Measurements from ENCODE around the gene KCND3.

KCND3 gene

GRCh38 chr1:111834956-111835355, 154.5 kb downstream of the KCND3 start:
- no peak for TF ChIP-seq GATA3 (IDR thresholded peaks at IDR 0.05; ENCODE audit: low read depth, low read length)
- no peak for TF ChIP-seq GATA2 (IDR thresholded peaks at IDR 0.05; ENCODE audit: low read depth, low read length)

- no peak for TF ChIP-seq GATA3 (IDR thresholded peaks at IDR 0.05; ENCODE audit: low read depth, low read length)
- no peak for TF ChIP-seq GATA2 (IDR thresholded peaks at IDR 0.05; ENCODE audit: low read depth, low read length)
These were observed 156.1 kb downstream of the KCND3 start for GRCh38 chr1:111833334-111833733.

GRCh38 chr1:111832521-111833155, 156.8 kb downstream of the KCND3 start:
- TF ChIP-seq GATA3 (IDR thresholded peaks at IDR 0.05; ENCODE audit: low read depth, low read length), result no peak
- no peak for TF ChIP-seq GATA2 (IDR thresholded peaks at IDR 0.05; ENCODE audit: low read depth, low read length)

GRCh38 chr1:111831153-111831552, 158.3 kb downstream of the KCND3 start:
- no peak for TF ChIP-seq GATA2 (IDR thresholded peaks at IDR 0.05; ENCODE audit: low read depth, low read length)
- TF ChIP-seq GATA3 (IDR thresholded peaks at IDR 0.05; ENCODE audit: low read depth, low read length), result no peak

- TF ChIP-seq GATA3 (IDR thresholded peaks at IDR 0.05; ENCODE audit: low read depth, low read length) (no peak), GATA2 (IDR thresholded peaks at IDR 0.05; ENCODE audit: low read depth, low read length) (no peak)
These were observed 161.5 kb downstream of the KCND3 start for GRCh38 chr1:111827946-111828345.

- TF ChIP-seq GATA2 (IDR thresholded peaks at IDR 0.05; ENCODE audit: low read depth, low read length), result no peak
- TF ChIP-seq GATA3 (IDR thresholded peaks at IDR 0.05; ENCODE audit: low read depth, low read length), result no peak
These were observed 163.2 kb downstream of the KCND3 start for GRCh38 chr1:111826278-111826677.

- TF ChIP-seq GATA2 (IDR thresholded peaks at IDR 0.05; ENCODE audit: low read depth, low read length) (no peak), GATA3 (IDR thresholded peaks at IDR 0.05; ENCODE audit: low read depth, low read length) (no peak)
These were observed 164.3 kb downstream of the KCND3 start for GRCh38 chr1:111825217-111825616.

GRCh38 chr1:111822138-111822537, 167.3 kb downstream of the KCND3 start:
- TF ChIP-seq GATA3 (IDR thresholded peaks at IDR 0.05; ENCODE audit: low read depth, low read length) (no peak), GATA2 (IDR thresholded peaks at IDR 0.05; ENCODE audit: low read depth, low read length) (no peak)

GRCh38 chr1:111821121-111821745, 168.2 kb downstream of the KCND3 start:
- TF ChIP-seq GATA2 (IDR thresholded peaks at IDR 0.05; ENCODE audit: low read depth, low read length) (no peak), GATA3 (IDR thresholded peaks at IDR 0.05; ENCODE audit: low read depth, low read length) (no peak)

- TF ChIP-seq GATA3 (IDR thresholded peaks at IDR 0.05; ENCODE audit: low read depth, low read length), result no peak
- no peak for TF ChIP-seq GATA2 (IDR thresholded peaks at IDR 0.05; ENCODE audit: low read depth, low read length)
These were observed 169.8 kb downstream of the KCND3 start for GRCh38 chr1:111819566-111820263.

GRCh38 chr1:111818546-111818945, 170.9 kb downstream of the KCND3 start:
- no peak for TF ChIP-seq GATA2 (IDR thresholded peaks at IDR 0.05; ENCODE audit: low read depth, low read length)
- TF ChIP-seq GATA3 (IDR thresholded peaks at IDR 0.05; ENCODE audit: low read depth, low read length), result no peak

- TF ChIP-seq GATA3 (IDR thresholded peaks at IDR 0.05; ENCODE audit: low read depth, low read length) (no peak), GATA2 (IDR thresholded peaks at IDR 0.05; ENCODE audit: low read depth, low read length) (no peak)
These were observed 171.4 kb downstream of the KCND3 start for GRCh38 chr1:111818081-111818480.

GRCh38 chr1:111814642-111815041, 174.8 kb downstream of the KCND3 start:
- no peak for TF ChIP-seq GATA2 (IDR thresholded peaks at IDR 0.05; ENCODE audit: low read depth, low read length)
- no peak for TF ChIP-seq GATA3 (IDR thresholded peaks at IDR 0.05; ENCODE audit: low read depth, low read length)

GRCh38 chr1:111814305-111814628, 175.2 kb downstream of the KCND3 start:
- TF ChIP-seq GATA2 (IDR thresholded peaks at IDR 0.05; ENCODE audit: low read depth, low read length) (no peak), GATA3 (IDR thresholded peaks at IDR 0.05; ENCODE audit: low read depth, low read length) (no peak)
